ENCODE measurements around the gene APBA1. TPM values are rescaled to one million over a fixed set of nuclear protein-coding genes. Genes with fewer than 3 reads are reported as not detected.

The APBA1 gene
- total and polyA plus RNA-seq, 2 of the 8 experiments (the other 6 are each of a cell fraction or from before 2014, with no cell fraction given): 0.36 to 0.60 TPM

GRCh38 chr9:69556707-69557106, 115.5 kb downstream of the APBA1 start (continued):
- TF ChIP-seq EP300 (IDR thresholded peaks at IDR 0.05; ENCODE audit: borderline replicate concordance in 1 of 2, low read depth in 2 of 2, low read length in 2 of 2) (no peak), CTCF (IDR thresholded peaks at IDR 0.05; ENCODE audit: control extremely low read depth in 1 of 3, insufficient read depth in 1 of 3, low read depth in 1 of 3, low read length in 3 of 3) (no peak), HDAC6 (IDR thresholded peaks at IDR 0.05; ENCODE audit: low read depth, low read length) (no peak), HDAC2 (IDR thresholded peaks at IDR 0.05; ENCODE audit: borderline replicate concordance in 1 of 2, low read depth in 2 of 2, low read length in 2 of 2) (no peak)

All from H1 (cell line).